H9 (cell line): ENCODE measurements around the gene CCDC86. TPM values are rescaled to one million over a fixed set of nuclear protein-coding genes. Genes with fewer than 3 reads are reported as not detected.

Experiments used
- DNase-seq: peaks from one replicate; pipeline ENCODE4 v3.0.0-alpha.2; 2017
- H2AFZ ChIP-seq: one replicate; pipeline ENCODE4 v1.6.1; 2013; ENCODE audit warnings: mild to moderate bottlenecking, low read length, control low read depth, moderate library complexity
- H2AK5ac ChIP-seq: 2 replicates; pipeline ENCODE4 v1.6.1; 2013; ENCODE audit warnings: low read length, control low read depth, mixed read lengths; ENCODE audit not compliant: insufficient read length
- H2BK120ac ChIP-seq: one replicate; pipeline ENCODE4 v1.6.1; 2013; ENCODE audit warnings: low read depth, mild to moderate bottlenecking, low read length, control low read depth, inconsistent platforms; ENCODE audit not compliant: poor library complexity, severe bottlenecking
- H2BK12ac ChIP-seq: 2 replicates; pipeline ENCODE4 v1.6.1; 2013; ENCODE audit warnings: low read length, control low read depth, mixed read lengths, low read depth; ENCODE audit not compliant: insufficient read length
- H2BK15ac ChIP-seq: 2 replicates; pipeline ENCODE4 v1.6.1; 2013; ENCODE audit warnings: low read depth, low read length, control low read depth
- H2BK20ac ChIP-seq: one replicate; pipeline ENCODE4 v1.6.1; 2013; ENCODE audit warnings: low read depth, mild to moderate bottlenecking, low read length, control low read depth, inconsistent platforms; ENCODE audit not compliant: poor library complexity, severe bottlenecking
- H2BK5ac ChIP-seq: 2 replicates; pipeline ENCODE4 v1.6.1; 2013; ENCODE audit warnings: low read length, control low read depth, mixed read lengths; ENCODE audit not compliant: insufficient read length
- H3K14ac ChIP-seq: 2 replicates; pipeline ENCODE4 v1.6.1; 2013; ENCODE audit warnings: low read length, control low read depth; ENCODE audit not compliant: insufficient read depth
- H3K18ac ChIP-seq: 2 replicates; pipeline ENCODE4 v1.6.1; 2013; ENCODE audit warnings: low read depth, mild to moderate bottlenecking, mixed read lengths, low read length, control low read depth; ENCODE audit not compliant: insufficient read length
- H3K23ac ChIP-seq: 2 replicates; pipeline ENCODE4 v1.6.1; 2013; ENCODE audit warnings: low read length, control low read depth, mixed read lengths, low read depth; ENCODE audit not compliant: insufficient read length
- H3K23me2 ChIP-seq: 2 replicates; pipeline ENCODE4 v1.6.1; 2013; ENCODE audit warnings: low read depth, mild to moderate bottlenecking, mixed read lengths, low read length, control low read depth; ENCODE audit not compliant: insufficient read length, poor library complexity, severe bottlenecking
- H3K27ac ChIP-seq: 2 replicates; pipeline ENCODE4 v1.5.1; 2013; ENCODE audit warnings: low read length, control low read depth, mixed read lengths, low read depth; ENCODE audit not compliant: insufficient read length
- H3K27me3 ChIP-seq: 2 replicates; pipeline ENCODE4 v1.6.1; 2013; ENCODE audit warnings: low read length, control low read depth, inconsistent platforms; ENCODE audit not compliant: insufficient read depth
- H3K4ac ChIP-seq: 2 replicates; pipeline ENCODE4 v1.6.1; 2013; ENCODE audit warnings: low read depth, mild to moderate bottlenecking, control low read depth, inconsistent platforms, low read length, moderate library complexity
- H3K4me1 ChIP-seq: 2 replicates; pipeline ENCODE4 v1.6.1; 2013; ENCODE audit warnings: low read length, control low read depth, inconsistent platforms; ENCODE audit not compliant: insufficient read depth
- H3K4me2 ChIP-seq: 2 replicates; pipeline ENCODE4 v1.6.1; 2013; ENCODE audit warnings: low read length, control low read depth, mixed read lengths; ENCODE audit not compliant: insufficient read length, insufficient read depth
- H3K56ac ChIP-seq: 2 replicates; pipeline ENCODE4 v1.6.1; 2013; ENCODE audit warnings: low read depth, mild to moderate bottlenecking, mixed read lengths, low read length, control low read depth; ENCODE audit not compliant: insufficient read length
- H3K79me1 ChIP-seq: 2 replicates; pipeline ENCODE4 v1.6.1; 2013; ENCODE audit warnings: low read depth, mild to moderate bottlenecking, moderate library complexity, low read length, control low read depth, inconsistent platforms; ENCODE audit not compliant: insufficient read depth, poor library complexity, severe bottlenecking
- H3K79me2 ChIP-seq: 2 replicates; pipeline ENCODE4 v1.6.1; 2013; ENCODE audit warnings: low read length, control low read depth, inconsistent platforms; ENCODE audit not compliant: insufficient read depth
- H3K9ac ChIP-seq: 2 replicates; pipeline ENCODE4 v1.6.1; 2013; ENCODE audit warnings: low read length, control low read depth, mixed read lengths; ENCODE audit not compliant: insufficient read length; ENCODE audit errors: extremely low read depth
- H3K9me3 ChIP-seq: one replicate; pipeline ENCODE4 v1.6.1; 2013; ENCODE audit warnings: low read depth, low read length, inconsistent platforms; ENCODE audit not compliant: control insufficient read depth
- H3T11ph ChIP-seq: one replicate; pipeline ENCODE4 v1.6.1; 2013; ENCODE audit warnings: mild to moderate bottlenecking, low read length, control low read depth, inconsistent platforms
- H4K20me1 ChIP-seq: one replicate; pipeline ENCODE4 v1.6.1; 2013; ENCODE audit not compliant: control insufficient read depth, insufficient read length, insufficient read depth
- H4K5ac ChIP-seq: 2 replicates; pipeline ENCODE4 v1.6.1; 2013; ENCODE audit warnings: low read depth, mild to moderate bottlenecking, mixed read lengths, low read length, control low read depth; ENCODE audit not compliant: insufficient read length
- H4K8ac ChIP-seq: replicated peaks from 2 replicates; pipeline ENCODE4 v1.6.1; 2013; ENCODE audit warnings: low read length, control low read depth, mixed read lengths, low read depth; ENCODE audit not compliant: insufficient read length
- H4K91ac ChIP-seq: 2 replicates; pipeline ENCODE4 v1.6.1; 2013; ENCODE audit warnings: low read depth, mild to moderate bottlenecking, moderate library complexity, mixed read lengths, low read length, control low read depth; ENCODE audit not compliant: insufficient read length
- H3K27ac Mint-ChIP-seq, 3 experiments: 2 replicates in 2 of 3; 3 replicates in 1 of 3; pipeline ENCODE4 v1.8.0; 2020 to 2021; ENCODE audit warnings: mixed read lengths in 3 of 3, mild to moderate bottlenecking in 1 of 3, moderate library complexity in 1 of 3
- H3K27me3 Mint-ChIP-seq: 2 replicates; pipeline ENCODE4 v1.8.0; 2021; ENCODE audit warnings: low read depth, mild to moderate bottlenecking, moderate library complexity, mixed read lengths
- H3K36me3 Mint-ChIP-seq, 3 experiments: 2 replicates in 2 of 3; 3 replicates in 1 of 3; pipeline ENCODE4 v1.8.0; 2020 to 2021; ENCODE audit warnings: low read depth in 3 of 3, mixed read lengths in 3 of 3; ENCODE audit not compliant: insufficient read depth in 1 of 3
- H3K4me1 Mint-ChIP-seq, 2 experiments: 2 replicates each; pipeline ENCODE4 v1.8.0; 2020; ENCODE audit warnings: mixed read lengths in 2 of 2
- H3K4me3 Mint-ChIP-seq, 2 experiments: 2 replicates in 1 of 2; 3 replicates in 1 of 2; pipeline ENCODE4 v1.8.0; 2020 to 2021; ENCODE audit warnings: mild to moderate bottlenecking in 2 of 2, mixed read lengths in 2 of 2, moderate library complexity in 1 of 2
- H3K9me3 Mint-ChIP-seq, 2 experiments: 2 replicates in 1 of 2; 3 replicates in 1 of 2; pipeline ENCODE4 v1.8.0; 2020; ENCODE audit warnings: mild to moderate bottlenecking in 2 of 2, mixed read lengths in 2 of 2, moderate library complexity in 1 of 2
- WGBS: extraction: QIAGEN DNeasy Blood & Tissue Kit; methylation state at CpG from one replicate; pipeline ENCODE4 v1.1.7; 2013; ENCODE audit warnings: missing lambda C conversion rate, low lambda C conversion rate, mixed read lengths; ENCODE audit not compliant: insufficient read length; ENCODE audit errors: extremely low coverage; 5-methylcytosine and 5-hydroxymethylcytosine counted together
- total RNA-seq: library from RNA; stranded (reverse); gene quantifications from 2 replicates; pipeline ENCODE4 v1.2.1, GENCODE V29; 2021
- TF ChIP-seq, protein P1 (sequence below): fragments of 200-600 bp; sonication (generic); conservative IDR thresholded peaks from 3 replicates; pipeline ENCODE4 v1.8.0; 2021; ENCODE audit warnings: antibody characterized with exemption, mild to moderate bottlenecking

The CCDC86 gene
- total RNA-seq, 1 experiment from 2014 or later: 82.3 TPM

DNA sequence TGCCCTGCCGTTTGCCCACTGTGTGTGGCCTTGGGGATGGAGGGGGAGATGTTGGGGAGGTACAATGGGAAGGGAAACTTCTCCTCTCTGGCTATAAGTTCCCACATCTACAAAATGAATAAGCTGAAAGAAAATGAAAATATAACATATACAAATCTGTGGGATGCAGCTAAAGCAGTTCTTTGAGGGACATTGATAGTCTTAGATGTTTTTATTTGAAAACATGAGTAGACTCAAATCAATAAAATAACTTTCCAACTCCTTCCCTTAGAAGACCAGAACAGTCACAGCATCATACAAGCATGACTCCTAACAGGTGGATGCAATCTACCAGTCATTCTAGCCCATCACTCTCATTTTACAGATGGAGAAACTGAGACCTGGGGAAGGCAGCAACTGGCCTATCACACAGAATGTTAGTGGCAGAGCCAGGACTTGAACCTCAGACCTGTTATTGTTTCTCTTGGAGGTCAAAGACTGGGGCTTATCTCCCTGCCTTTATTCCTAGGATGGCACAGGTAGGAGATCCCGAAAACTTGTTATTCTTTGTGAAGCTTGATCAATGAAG is 25.2 kb upstream of the CCDC86 start:
- no peaks in the 10 kb centered on the region for H3K79me1 ChIP-seq
- H3K4me1 Mint-ChIP-seq: no peaks in the 10 kb centered on the region
- no peak overlapping the region for H2BK120ac ChIP-seq
- no peak overlapping the region for H3K14ac ChIP-seq
- no peak overlapping the region for H4K8ac ChIP-seq
- TF ChIP-seq, protein P1, sequence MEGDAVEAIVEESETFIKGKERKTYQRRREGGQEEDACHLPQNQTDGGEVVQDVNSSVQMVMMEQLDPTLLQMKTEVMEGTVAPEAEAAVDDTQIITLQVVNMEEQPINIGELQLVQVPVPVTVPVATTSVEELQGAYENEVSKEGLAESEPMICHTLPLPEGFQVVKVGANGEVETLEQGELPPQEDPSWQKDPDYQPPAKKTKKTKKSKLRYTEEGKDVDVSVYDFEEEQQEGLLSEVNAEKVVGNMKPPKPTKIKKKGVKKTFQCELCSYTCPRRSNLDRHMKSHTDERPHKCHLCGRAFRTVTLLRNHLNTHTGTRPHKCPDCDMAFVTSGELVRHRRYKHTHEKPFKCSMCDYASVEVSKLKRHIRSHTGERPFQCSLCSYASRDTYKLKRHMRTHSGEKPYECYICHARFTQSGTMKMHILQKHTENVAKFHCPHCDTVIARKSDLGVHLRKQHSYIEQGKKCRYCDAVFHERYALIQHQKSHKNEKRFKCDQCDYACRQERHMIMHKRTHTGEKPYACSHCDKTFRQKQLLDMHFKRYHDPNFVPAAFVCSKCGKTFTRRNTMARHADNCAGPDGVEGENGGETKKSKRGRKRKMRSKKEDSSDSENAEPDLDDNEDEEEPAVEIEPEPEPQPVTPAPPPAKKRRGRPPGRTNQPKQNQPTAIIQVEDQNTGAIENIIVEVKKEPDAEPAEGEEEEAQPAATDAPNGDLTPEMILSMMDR: no peak
- H3K56ac ChIP-seq: no peak overlapping the region
- no peak overlapping the region for H2AFZ ChIP-seq
- H3K9ac ChIP-seq: no peak overlapping the region
- no peak overlapping the region for H4K5ac ChIP-seq
- H3K23me2 ChIP-seq: no peaks in the 10 kb centered on the region
- no peak for DNase-seq
- WGBS: no CpG with 5 or more reads among the region's 2 CpGs
- H3K79me2 ChIP-seq: no peaks in the 10 kb centered on the region
- H3K4ac ChIP-seq: no peak overlapping the region
- H3K27me3 ChIP-seq: no peaks in the 10 kb centered on the region
- H3K9me3 ChIP-seq: no peaks in the 10 kb centered on the region
- H2BK20ac ChIP-seq: no peak overlapping the region
- no peaks in the 10 kb centered on the region for H4K20me1 ChIP-seq
- H3K23ac ChIP-seq: no peak overlapping the region
- no peak overlapping the region for H3K27ac Mint-ChIP-seq
- H3K27me3 Mint-ChIP-seq: peaks cover 19% of the 10 kb centered on the region
- H2BK15ac ChIP-seq: no peak overlapping the region
- peaks cover 22 to 28% of the 10 kb centered on the region in 2 experiments for H3K9me3 Mint-ChIP-seq
- peaks cover 0 to 7% (median 5%) of the 10 kb centered on the region in 3 experiments; a peak in 1 of 7 replicates for H3K36me3 Mint-ChIP-seq
- no peak overlapping the region for H3T11ph ChIP-seq
- no peak overlapping the region for H3K4me3 Mint-ChIP-seq
- no peak overlapping the region for H3K27ac ChIP-seq
- H3K18ac ChIP-seq: no peak overlapping the region
- no peaks in the 10 kb centered on the region for H3K4me1 ChIP-seq
- no peak overlapping the region for H2AK5ac ChIP-seq
- H2BK5ac ChIP-seq: no peak overlapping the region
- H4K91ac ChIP-seq: no peak overlapping the region
- H3K4me2 ChIP-seq: no peak overlapping the region
- H2BK12ac ChIP-seq: no peak overlapping the region
